K562 (cell line): ENCODE results near the gene RNPEP. TPM values are rescaled to one million over a fixed set of nuclear protein-coding genes. Genes with fewer than 3 reads are reported as not detected.

Experiments used
- ATF3 ChIP-seq, 2 experiments: fragments of 450-650 bp in 1 of 2; sonication (generic) in 1 of 2; formaldehyde crosslinking in 1 of 2; IDR thresholded peaks in 1 of 2; conservative IDR thresholded peaks in 1 of 2; 2 replicates each; pipeline versions ENCODE4 v1.6.1 to v1.8.1; 2016 to 2023; ENCODE audit warnings: mild to moderate bottlenecking in 2 of 2, moderate library complexity in 2 of 2, inconsistent platforms in 1 of 2, missing genetic modification reagents in 1 of 2
- CBFB ChIP-seq: sonication (generic); formaldehyde crosslinking; IDR thresholded peaks from 2 replicates; pipeline ENCODE4 v1.4.0; 2020; ENCODE audit warnings: mild to moderate bottlenecking, missing genetic modification reagents
- E2F1 ChIP-seq: sonication (generic); formaldehyde crosslinking; IDR thresholded peaks from 2 replicates; pipeline ENCODE4 v1.8.1; 2023; ENCODE audit warnings: mild to moderate bottlenecking, missing genetic modification reagents, moderate library complexity
- GABPB2 ChIP-seq: fragments of 250-450 bp; sonication (Bioruptor Pico); conservative IDR thresholded peaks from 2 replicates; pipeline ENCODE4 v1.5.1; 2021; ENCODE audit warnings: mild to moderate bottlenecking
- RBFOX2 ChIP-seq: fragments of 200-400 bp; formaldehyde crosslinking; IDR thresholded peaks from 2 replicates; pipeline ENCODE4 v1.6.1; 2017; ENCODE audit warnings: low read depth, mild to moderate bottlenecking, low read length, moderate library complexity
- TARDBP ChIP-seq: fragments of 450-650 bp; IDR thresholded peaks from 2 replicates; pipeline ENCODE4 v1.6.1; 2016
- ZBTB7A ChIP-seq: IDR thresholded peaks from 2 replicates; pipeline ENCODE4 v1.6.1; 2011; ENCODE audit warnings: low read depth, mild to moderate bottlenecking, low read length, moderate library complexity, borderline replicate concordance; ENCODE audit not compliant: control insufficient read depth
- ZNF347 ChIP-seq: fragments of 450-650 bp; formaldehyde crosslinking; IDR thresholded peaks from 2 replicates; pipeline ENCODE4 v1.4.0; 2020; ENCODE audit warnings: low read depth, mild to moderate bottlenecking, moderate library complexity
- ZNF75A ChIP-seq: fragments of 450-650 bp; formaldehyde crosslinking; IDR thresholded peaks from 2 replicates; pipeline ENCODE4 v1.4.0; 2020; ENCODE audit warnings: mild to moderate bottlenecking
- polyA plus RNA-seq, 8 experiments: library from polyadenylated mRNA; depleted of rRNA in 4 of 8; stranded (reverse) in 5 of 8; unstranded in 3 of 8; fragments of >200 nt; fragmentation: Nextera tagmentation in 2 of 8; fragmentation: Illumina TruSeq in 1 of 8; extraction: Ambion mirVana in 2 of 8; extraction: Trizol in 1 of 8; gene quantifications; 2 replicates each; pipeline versions ENCODE4 v1.2.1 to v1.2.3, GENCODE V29; 2011 to 2014; ENCODE audit warnings: inconsistent platforms in 1 of 8, missing spikeins in 1 of 8
- total RNA-seq, 7 experiments: library from RNA; depleted of rRNA in 6 of 7; stranded (reverse); fragments of >200 nt in 6 of 7; fragmentation: Illumina TruSeq in 2 of 7; extraction: Trizol in 2 of 7; gene quantifications; 2 replicates each; pipeline versions ENCODE4 v1.2.1 to v1.2.3, GENCODE V29; 2011 to 2021; ENCODE audit warnings: low replicate concordance in 1 of 7
- TF ChIP-seq, protein P1 (sequence below), 2 experiments: fragments of 450-650 bp; IDR thresholded peaks; 2 replicates each; pipeline ENCODE4 v1.6.1; 2018; ENCODE audit warnings: mild to moderate bottlenecking in 2 of 2, low read depth in 1 of 2; ENCODE audit not compliant: partially characterized antibody in 2 of 2
- TF ChIP-seq, protein P2 (sequence below): sonication (generic); formaldehyde crosslinking; IDR thresholded peaks from 2 replicates; pipeline ENCODE4 v1.8.0; 2023; ENCODE audit warnings: missing genetic modification reagents, mild to moderate bottlenecking, borderline replicate concordance
- TF ChIP-seq, protein P3 (sequence below): fragments of 250-450 bp; sonication (Bioruptor Pico); IDR thresholded peaks from 2 replicates; pipeline ENCODE4 v1.5.1; 2021; ENCODE audit warnings: mild to moderate bottlenecking

RNPEP gene
- total and polyA plus RNA-seq, 9 of the 15 experiments (the other 6 are each of a cell fraction or from before 2014, with no cell fraction given) = 27.5 to 131 (median 63.4) TPM

- TF ChIP-seq RBFOX2 (peak; percentile 39; the same call in 1 of the 2 replicates), ATF3 (IDR thresholded peaks at IDR 0.05) (no peak), ATF3 (CRISPR knock-in tag; conservative IDR thresholded peaks at IDR 0.05) (0 out of 2 replicates have a peak, but pooled peaks have one; percentile 25), ZNF75A (no peak), E2F1 (CRISPR knock-in tag) (peak; percentile 69; the same call in 1 of the 2 replicates), GABPB2 (CRISPR knock-in tag) (no peak), CBFB (CRISPR knock-in tag) (0 out of 2 replicates have a peak, but pooled peaks have one; percentile 2), TARDBP (no peak), ZBTB7A (no peak), ZNF347 (CRISPR knock-in tag) (no peak)
- TF ChIP-seq, protein P1, sequence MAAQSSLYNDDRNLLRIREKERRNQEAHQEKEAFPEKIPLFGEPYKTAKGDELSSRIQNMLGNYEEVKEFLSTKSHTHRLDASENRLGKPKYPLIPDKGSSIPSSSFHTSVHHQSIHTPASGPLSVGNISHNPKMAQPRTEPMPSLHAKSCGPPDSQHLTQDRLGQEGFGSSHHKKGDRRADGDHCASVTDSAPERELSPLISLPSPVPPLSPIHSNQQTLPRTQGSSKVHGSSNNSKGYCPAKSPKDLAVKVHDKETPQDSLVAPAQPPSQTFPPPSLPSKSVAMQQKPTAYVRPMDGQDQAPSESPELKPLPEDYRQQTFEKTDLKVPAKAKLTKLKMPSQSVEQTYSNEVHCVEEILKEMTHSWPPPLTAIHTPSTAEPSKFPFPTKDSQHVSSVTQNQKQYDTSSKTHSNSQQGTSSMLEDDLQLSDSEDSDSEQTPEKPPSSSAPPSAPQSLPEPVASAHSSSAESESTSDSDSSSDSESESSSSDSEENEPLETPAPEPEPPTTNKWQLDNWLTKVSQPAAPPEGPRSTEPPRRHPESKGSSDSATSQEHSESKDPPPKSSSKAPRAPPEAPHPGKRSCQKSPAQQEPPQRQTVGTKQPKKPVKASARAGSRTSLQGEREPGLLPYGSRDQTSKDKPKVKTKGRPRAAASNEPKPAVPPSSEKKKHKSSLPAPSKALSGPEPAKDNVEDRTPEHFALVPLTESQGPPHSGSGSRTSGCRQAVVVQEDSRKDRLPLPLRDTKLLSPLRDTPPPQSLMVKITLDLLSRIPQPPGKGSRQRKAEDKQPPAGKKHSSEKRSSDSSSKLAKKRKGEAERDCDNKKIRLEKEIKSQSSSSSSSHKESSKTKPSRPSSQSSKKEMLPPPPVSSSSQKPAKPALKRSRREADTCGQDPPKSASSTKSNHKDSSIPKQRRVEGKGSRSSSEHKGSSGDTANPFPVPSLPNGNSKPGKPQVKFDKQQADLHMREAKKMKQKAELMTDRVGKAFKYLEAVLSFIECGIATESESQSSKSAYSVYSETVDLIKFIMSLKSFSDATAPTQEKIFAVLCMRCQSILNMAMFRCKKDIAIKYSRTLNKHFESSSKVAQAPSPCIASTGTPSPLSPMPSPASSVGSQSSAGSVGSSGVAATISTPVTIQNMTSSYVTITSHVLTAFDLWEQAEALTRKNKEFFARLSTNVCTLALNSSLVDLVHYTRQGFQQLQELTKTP (IDR thresholded peaks at IDR 0.05; ENCODE audit: low read depth in 1 of 2, partially characterized antibody in 2 of 2) = no peak
- TF ChIP-seq, protein P2, sequence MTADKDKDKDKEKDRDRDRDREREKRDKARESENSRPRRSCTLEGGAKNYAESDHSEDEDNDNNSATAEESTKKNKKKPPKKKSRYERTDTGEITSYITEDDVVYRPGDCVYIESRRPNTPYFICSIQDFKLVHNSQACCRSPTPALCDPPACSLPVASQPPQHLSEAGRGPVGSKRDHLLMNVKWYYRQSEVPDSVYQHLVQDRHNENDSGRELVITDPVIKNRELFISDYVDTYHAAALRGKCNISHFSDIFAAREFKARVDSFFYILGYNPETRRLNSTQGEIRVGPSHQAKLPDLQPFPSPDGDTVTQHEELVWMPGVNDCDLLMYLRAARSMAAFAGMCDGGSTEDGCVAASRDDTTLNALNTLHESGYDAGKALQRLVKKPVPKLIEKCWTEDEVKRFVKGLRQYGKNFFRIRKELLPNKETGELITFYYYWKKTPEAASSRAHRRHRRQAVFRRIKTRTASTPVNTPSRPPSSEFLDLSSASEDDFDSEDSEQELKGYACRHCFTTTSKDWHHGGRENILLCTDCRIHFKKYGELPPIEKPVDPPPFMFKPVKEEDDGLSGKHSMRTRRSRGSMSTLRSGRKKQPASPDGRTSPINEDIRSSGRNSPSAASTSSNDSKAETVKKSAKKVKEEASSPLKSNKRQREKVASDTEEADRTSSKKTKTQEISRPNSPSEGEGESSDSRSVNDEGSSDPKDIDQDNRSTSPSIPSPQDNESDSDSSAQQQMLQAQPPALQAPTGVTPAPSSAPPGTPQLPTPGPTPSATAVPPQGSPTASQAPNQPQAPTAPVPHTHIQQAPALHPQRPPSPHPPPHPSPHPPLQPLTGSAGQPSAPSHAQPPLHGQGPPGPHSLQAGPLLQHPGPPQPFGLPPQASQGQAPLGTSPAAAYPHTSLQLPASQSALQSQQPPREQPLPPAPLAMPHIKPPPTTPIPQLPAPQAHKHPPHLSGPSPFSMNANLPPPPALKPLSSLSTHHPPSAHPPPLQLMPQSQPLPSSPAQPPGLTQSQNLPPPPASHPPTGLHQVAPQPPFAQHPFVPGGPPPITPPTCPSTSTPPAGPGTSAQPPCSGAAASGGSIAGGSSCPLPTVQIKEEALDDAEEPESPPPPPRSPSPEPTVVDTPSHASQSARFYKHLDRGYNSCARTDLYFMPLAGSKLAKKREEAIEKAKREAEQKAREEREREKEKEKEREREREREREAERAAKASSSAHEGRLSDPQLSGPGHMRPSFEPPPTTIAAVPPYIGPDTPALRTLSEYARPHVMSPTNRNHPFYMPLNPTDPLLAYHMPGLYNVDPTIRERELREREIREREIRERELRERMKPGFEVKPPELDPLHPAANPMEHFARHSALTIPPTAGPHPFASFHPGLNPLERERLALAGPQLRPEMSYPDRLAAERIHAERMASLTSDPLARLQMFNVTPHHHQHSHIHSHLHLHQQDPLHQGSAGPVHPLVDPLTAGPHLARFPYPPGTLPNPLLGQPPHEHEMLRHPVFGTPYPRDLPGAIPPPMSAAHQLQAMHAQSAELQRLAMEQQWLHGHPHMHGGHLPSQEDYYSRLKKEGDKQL = no peak
- TF ChIP-seq, protein P3, sequence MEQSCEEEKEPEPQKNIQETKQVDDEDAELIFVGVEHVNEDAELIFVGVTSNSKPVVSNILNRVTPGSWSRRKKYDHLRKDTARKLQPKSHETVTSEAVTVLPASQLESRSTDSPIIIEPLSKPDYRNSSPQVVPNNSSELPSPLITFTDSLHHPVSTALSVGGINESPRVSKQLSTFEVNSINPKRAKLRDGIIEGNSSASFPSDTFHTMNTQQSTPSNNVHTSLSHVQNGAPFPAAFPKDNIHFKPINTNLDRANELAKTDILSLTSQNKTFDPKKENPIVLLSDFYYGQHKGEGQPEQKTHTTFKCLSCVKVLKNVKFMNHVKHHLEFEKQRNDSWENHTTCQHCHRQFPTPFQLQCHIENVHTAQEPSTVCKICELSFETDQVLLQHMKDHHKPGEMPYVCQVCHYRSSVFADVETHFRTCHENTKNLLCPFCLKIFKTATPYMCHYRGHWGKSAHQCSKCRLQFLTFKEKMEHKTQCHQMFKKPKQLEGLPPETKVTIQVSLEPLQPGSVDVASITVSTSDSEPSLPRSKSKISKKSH (CRISPR knock-in tag) = no peak
Observed at GRCh38 chr1:201958348-201958747, 24.1 kb upstream of the RNPEP start (continued).
